Psoas muscle (tissue), 8 donors: ENCODE measurements around the gene ATL1. TPM values are rescaled to one million over a fixed set of nuclear protein-coding genes. Genes with fewer than 3 reads are reported as not detected.

Experiments used
- ATAC-seq, 4 donors: fragments of 200-7000 bp; cut with Tn5 transposase; one replicate each; pipeline ENCODE4 v1.9.1; 2020; ENCODE audit warnings: moderate library complexity in 3 of 4, mild to moderate bottlenecking in 2 of 4
- DNase-seq, 2 donors: peaks; one replicate each; pipeline ENCODE4 v3.0.0-alpha.2; 2020
- H3K27ac ChIP-seq: fragments of 200-600 bp; one replicate; pipeline ENCODE4 v1.8.0; 2022
- H3K27me3 ChIP-seq, 3 donors: fragments of 200-600 bp in 1 of 3; one replicate each; pipeline versions ENCODE4 v1.6.1 to v1.8.0; 2013 to 2022; ENCODE audit warnings: low read length in 2 of 3, mild to moderate bottlenecking in 2 of 3, moderate library complexity in 1 of 3; ENCODE audit not compliant: insufficient read depth in 3 of 3
- H3K36me3 ChIP-seq, 2 donors: fragments of 200-600 bp in 1 of 2; one replicate each; pipeline versions ENCODE4 v1.6.1 to v1.8.0; 2013 to 2022; ENCODE audit warnings: low read depth in 1 of 2, mild to moderate bottlenecking in 1 of 2, moderate library complexity in 1 of 2; ENCODE audit not compliant: insufficient read depth in 1 of 2
- H3K4me1 ChIP-seq: fragments of 200-600 bp; one replicate; pipeline ENCODE4 v1.8.0; 2022
- H3K4me3 ChIP-seq: fragments of 200-600 bp; one replicate; pipeline ENCODE4 v1.8.0; 2022; ENCODE audit warnings: mild to moderate bottlenecking
- H3K9me3 ChIP-seq: fragments of 200-600 bp; one replicate; pipeline ENCODE4 v1.8.0; 2022
- WGBS, 3 donors: extraction: QIAGEN DNeasy Blood & Tissue Kit; methylation state at CpG; one replicate each; pipeline versions ENCODE4 v1.1.6 to v1.1.7; 2013; 5-methylcytosine and 5-hydroxymethylcytosine counted together
- intact Hi-C, 2 donors: fragments of 100-400 bp; cut with DNase I; formaldehyde crosslinking; loops; one replicate each; pipeline versions ENCODE4 v1.11.0 to v1.14.2; 2022
- polyA plus RNA-seq, 3 donors: library from polyadenylated mRNA; stranded (reverse); fragments of 200-250 nt; gene quantifications; one replicate each; pipeline ENCODE4 v1.2.3, GENCODE V29; 2013
- total RNA-seq, 4 donors: library from RNA; stranded (reverse); fragmentation: NEBNext Ultra II Directional in 2 of 4; extraction: Animal tissue kit (Norgen Biotek cat#: 25700) in 2 of 4; gene quantifications; one replicate each; pipeline versions ENCODE4 v1.2.1 to v1.2.4, GENCODE V29; 2021 to 2023
- TF ChIP-seq, protein P1 (sequence below): fragments of 200-600 bp; IDR thresholded peaks from one replicate; pipeline ENCODE4 v1.8.0; 2022; ENCODE audit warnings: antibody characterized with exemption
- donor health status: healthy with polysubstance abuse.
- donor health status: DM: no; HTN: no; CAD: no; lungs with moderate emphysema.
- donor health status: Bipolar disorder and iron deficiency.
- donor health status: healthy.
- donor health status: DM: yes; HTN: yes; CAD: no.
- donor health status: DM: no; HTN: no; CAD: no.
- donor health status: DM: no; HTN: no; CAD: no.
- donor health status: DM: yes; HTN: yes; CAD: no.

ATL1 gene
- total and polyA plus RNA-seq, 7 donors, result 0.43 to 1.4 (median 0.64) TPM

DNA sequence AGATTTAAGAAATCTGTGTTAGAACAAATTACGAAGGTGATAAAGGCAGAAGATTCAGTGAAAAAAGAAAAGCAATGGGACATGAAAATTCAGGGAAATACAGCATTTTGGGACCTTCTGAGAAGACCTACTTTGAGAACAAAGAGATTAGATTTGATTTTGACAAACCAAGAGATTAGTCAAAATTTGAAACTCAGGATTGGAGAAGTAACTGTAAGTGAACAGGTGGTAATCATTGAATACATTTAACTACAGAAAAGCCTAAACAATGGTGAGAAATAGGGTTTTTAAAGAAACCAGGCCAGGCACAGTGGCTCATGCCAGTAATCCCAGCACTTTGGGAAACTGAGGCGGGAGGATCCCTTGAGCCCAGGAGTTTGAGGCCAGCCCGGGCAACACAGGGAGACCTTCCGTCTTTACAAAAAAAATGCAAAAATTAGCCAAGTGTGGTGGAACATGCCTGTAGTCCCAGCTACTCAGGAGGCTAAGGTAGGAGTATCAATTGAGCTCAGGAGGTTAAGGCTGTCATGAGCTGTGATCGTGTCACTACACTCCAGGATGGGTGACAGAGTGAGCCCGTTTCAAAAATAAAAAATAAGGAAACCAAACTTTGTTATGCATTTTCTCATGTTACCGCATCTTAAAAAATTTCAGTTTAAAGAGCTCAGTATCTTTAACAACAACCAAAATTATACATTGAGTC is 117.0 kb downstream of the ATL1 start:
- no peak for ATAC-seq
- Histone ChIP-seq H3K36me3 (no peaks in the 10 kb centered on the region), H3K27me3 (no peaks in the 10 kb centered on the region), H3K4me1 (no peaks in the 10 kb centered on the region), H3K9me3 (no peaks in the 10 kb centered on the region), H3K27ac (no peak overlapping the region), H3K4me3 (no peak overlapping the region)
- TF ChIP-seq, protein P1, sequence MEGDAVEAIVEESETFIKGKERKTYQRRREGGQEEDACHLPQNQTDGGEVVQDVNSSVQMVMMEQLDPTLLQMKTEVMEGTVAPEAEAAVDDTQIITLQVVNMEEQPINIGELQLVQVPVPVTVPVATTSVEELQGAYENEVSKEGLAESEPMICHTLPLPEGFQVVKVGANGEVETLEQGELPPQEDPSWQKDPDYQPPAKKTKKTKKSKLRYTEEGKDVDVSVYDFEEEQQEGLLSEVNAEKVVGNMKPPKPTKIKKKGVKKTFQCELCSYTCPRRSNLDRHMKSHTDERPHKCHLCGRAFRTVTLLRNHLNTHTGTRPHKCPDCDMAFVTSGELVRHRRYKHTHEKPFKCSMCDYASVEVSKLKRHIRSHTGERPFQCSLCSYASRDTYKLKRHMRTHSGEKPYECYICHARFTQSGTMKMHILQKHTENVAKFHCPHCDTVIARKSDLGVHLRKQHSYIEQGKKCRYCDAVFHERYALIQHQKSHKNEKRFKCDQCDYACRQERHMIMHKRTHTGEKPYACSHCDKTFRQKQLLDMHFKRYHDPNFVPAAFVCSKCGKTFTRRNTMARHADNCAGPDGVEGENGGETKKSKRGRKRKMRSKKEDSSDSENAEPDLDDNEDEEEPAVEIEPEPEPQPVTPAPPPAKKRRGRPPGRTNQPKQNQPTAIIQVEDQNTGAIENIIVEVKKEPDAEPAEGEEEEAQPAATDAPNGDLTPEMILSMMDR, result no peak
- intact Hi-C loops, result no loop called here
- DNase-seq, result no peak
- WGBS, 3 donors, result 82 to 86% (median 86%) methylated on average over 7 of the region's 7 CpGs

DNA sequence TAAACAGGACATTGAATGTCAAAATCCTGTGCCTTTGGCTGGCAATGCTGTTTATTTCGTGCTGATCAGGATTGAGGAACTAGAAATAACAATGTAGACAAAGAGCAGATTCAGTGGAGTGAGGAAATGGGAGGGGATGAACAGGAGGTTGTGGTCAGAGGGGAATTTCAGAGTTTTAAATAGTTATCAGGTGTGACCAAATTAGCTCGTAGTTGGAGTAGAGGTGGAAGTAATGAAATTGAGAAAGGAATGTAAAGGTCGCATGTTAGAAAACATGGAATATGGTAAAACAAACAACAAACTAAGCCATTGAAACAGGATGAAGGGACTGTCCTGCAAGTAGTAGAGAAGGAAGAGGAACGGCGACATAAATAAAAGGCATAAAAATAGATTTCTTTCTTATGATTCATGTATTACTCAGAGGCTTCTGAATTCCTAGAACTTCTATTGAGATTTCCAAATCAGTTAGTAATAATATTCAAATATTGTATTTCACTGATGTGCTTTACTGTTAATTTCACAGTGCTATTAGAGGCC is 117.7 kb downstream of the ATL1 start:
- ATAC-seq, result no peak
- Histone ChIP-seq H3K4me1 (no peaks in the 10 kb centered on the region), H3K27ac (no peak overlapping the region), H3K9me3 (no peaks in the 10 kb centered on the region), H3K4me3 (no peak overlapping the region), H3K27me3 (no peaks in the 10 kb centered on the region), H3K36me3 (no peaks in the 10 kb centered on the region)
- no peak for DNase-seq
- WGBS, 3 donors, result 36 to 53% (median 41%) methylated on average over 5 of the region's 5 CpGs
- intact Hi-C loops, result no loop called here
- TF ChIP-seq, protein P1, result no peak

DNA sequence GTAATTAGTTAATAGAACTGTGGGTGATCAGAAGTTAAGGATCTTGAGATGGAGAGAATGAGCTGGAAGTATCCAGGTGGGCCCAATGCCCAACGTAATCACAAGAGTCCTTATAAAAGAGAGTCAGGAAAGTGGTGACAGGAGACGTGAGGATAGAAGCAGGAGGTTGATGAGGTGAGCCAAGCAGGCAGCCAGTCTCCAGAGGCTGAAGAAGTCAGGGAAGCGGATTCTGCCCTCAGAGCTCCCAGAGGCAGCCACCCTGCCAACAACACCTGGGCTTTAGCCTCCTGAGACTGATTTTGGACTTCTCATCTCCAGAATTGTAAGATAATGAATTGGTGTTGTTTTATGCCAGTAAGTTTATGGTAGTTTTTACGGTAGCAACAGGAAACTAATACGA is 118.2 kb downstream of the ATL1 start:
- Histone ChIP-seq H3K27ac (no peak overlapping the region), H3K4me1 (no peaks in the 10 kb centered on the region), H3K27me3 (no peaks in the 10 kb centered on the region), H3K9me3 (no peaks in the 10 kb centered on the region), H3K36me3 (no peaks in the 10 kb centered on the region), H3K4me3 (no peak overlapping the region)
- TF ChIP-seq, protein P1, result no peak
- 69 to 72% (median 71%) methylated on average over 5 of the region's 5 CpGs for WGBS, 3 donors
- no peak for DNase-seq
- intact Hi-C loops, result no loop called here
- ATAC-seq, result no peak

GRCh38 chr14:50679674-50680073 is 119.7 kb downstream of the ATL1 start:
- H3K27me3 ChIP-seq, result no peaks in the 10 kb centered on the region
- no peak overlapping the region for H3K27ac ChIP-seq
- intact Hi-C loops, result no loop called here
- H3K4me3 ChIP-seq, result no peak overlapping the region
- H3K36me3 ChIP-seq, result no peaks in the 10 kb centered on the region
- no peaks in the 10 kb centered on the region for H3K4me1 ChIP-seq
- ATAC-seq, result no peak
- TF ChIP-seq, protein P1, result no peak
- no peaks in the 10 kb centered on the region for H3K9me3 ChIP-seq
- no peak for DNase-seq

Other genes with a start within 250 kb of the ATL1 start
- 10 to 100 TPM in 3 of 4 donors, 1 to 10 TPM in 1; 9.3 to 10.9 (median 10.2) TPM for gene L2HGDH, start 247.9 kb upstream of the ATL1 start, total RNA-seq
- 10 to 100 TPM in 1 of 3 donors, 1 to 10 TPM in 2; 3.5 to 10.4 (median 4.9) TPM for gene L2HGDH, start 247.9 kb upstream of the ATL1 start, polyA plus RNA-seq
- gene DMAC2L, start 247.8 kb upstream of the ATL1 start, total RNA-seq, result 10 to 100 TPM; 26.7 to 43.5 (median 35.1) TPM
- gene DMAC2L, start 247.8 kb upstream of the ATL1 start, polyA plus RNA-seq, result 10 to 100 TPM; 21.7 to 36.6 (median 26.6) TPM
- gene CDKL1, start 163.3 kb upstream of the ATL1 start, total RNA-seq, result 1 to 10 TPM; 1.4 to 4.5 (median 2.0) TPM
- gene CDKL1, start 163.3 kb upstream of the ATL1 start, polyA plus RNA-seq, result 1 to 10 TPM in 2 of 3 donors, under 1 TPM in 1; 0.46 to 2.2 (median 2.0) TPM
- gene MAP4K5, start 27.6 kb upstream of the ATL1 start, total RNA-seq, result 10 to 100 TPM; 12.9 to 17.1 (median 15.6) TPM
- 10 to 100 TPM in 2 of 3 donors, 1 to 10 TPM in 1; 4.8 to 14.6 (median 12.0) TPM for gene MAP4K5, start 27.6 kb upstream of the ATL1 start, polyA plus RNA-seq
- gene SAV1, start 108.2 kb downstream of the ATL1 start, total RNA-seq, result 10 to 100 TPM; 18.1 to 37.1 (median 24.8) TPM
- gene SAV1, start 108.2 kb downstream of the ATL1 start, polyA plus RNA-seq, result 10 to 100 TPM; 13.8 to 21.9 (median 17.8) TPM